ENCODE measurements around the gene FA2H.
"Not testable (repeated sequence)": the region's sequence is repeated elsewhere in the genome, so short reads cannot be mapped to it uniquely, and the experiment has no call there.

Gene FA2H

DNA sequence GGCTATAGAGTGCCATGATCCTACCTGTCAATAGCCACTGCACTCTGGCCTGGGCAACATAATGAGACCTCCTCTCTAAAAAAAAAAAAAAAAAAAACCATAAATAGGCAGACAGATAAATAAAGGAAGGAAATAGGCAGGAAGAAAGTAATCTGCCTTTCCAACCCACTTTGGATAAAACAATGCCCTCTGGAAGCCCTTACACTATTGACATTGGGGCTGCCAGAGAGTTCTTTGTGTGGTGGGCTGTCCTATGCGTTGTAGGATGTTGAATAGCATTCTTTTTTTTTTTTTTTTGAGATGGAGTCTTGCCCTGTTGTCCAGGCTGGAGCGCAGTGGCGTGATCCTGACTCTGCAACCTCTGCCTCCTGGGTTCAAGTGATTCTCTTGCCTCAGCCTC is 100.7 kb downstream of the FA2H start:
- DNase-seq (ENCODE audit: low read depth), result no peak

- not testable (repeated sequence) for DNase-seq (ENCODE audit: low read depth)
Observed at GRCh38 chr16:74668877-74669276, 105.7 kb downstream of the FA2H start.

DNA sequence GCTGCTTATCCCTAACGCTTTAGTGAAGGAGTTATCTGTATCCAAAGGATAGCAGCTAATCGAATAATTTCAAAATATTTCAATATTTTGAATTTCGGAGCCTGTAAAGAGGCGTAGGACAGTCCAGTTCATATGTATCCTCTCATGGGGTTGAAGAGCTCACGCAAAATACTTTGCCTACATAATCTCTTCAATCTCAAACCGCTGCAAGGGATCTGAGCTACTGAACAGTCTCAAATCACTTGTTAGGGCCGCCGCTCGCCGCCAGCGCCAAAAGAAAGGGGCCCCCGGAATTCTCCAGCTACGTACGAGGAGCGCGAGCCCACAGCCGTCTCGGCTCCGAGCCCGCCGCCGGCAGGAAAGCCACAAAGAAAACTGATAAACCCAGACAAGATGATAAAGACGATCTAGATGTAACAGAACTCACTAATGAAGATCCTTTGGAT is 107.3 kb downstream of the FA2H start:
- DNase-seq (ENCODE audit: low read depth), result no peak

- DNase-seq (ENCODE audit: low read depth), result peak; percentile 95
Observed at GRCh38 chr16:74666425-74667254, 108.0 kb downstream of the FA2H start, which contains the start of gene RFWD3. Gene RFWD3 (minus strand): TSS chr16:74666877. CDS start chr16:74661449, 5,428 bp downstream.

GRCh38 chr16:74666010-74666421 is 108.6 kb downstream of the FA2H start:
- DNase-seq (ENCODE audit: low read depth), result no peak
